Motor neuron (in vitro differentiated cells): Measurements from ENCODE around the gene ZNF488. TPM values are rescaled to one million over a fixed set of nuclear protein-coding genes. Genes with fewer than 3 reads are reported as not detected.
A peak's percentile ranks its signal among the peaks of the same experiment; 100 is the strongest.
"Not testable (repeated sequence)": the region's sequence is repeated elsewhere in the genome, so short reads cannot be mapped to it uniquely, and the experiment has no call there.

ENCODE experiments used
- ATAC-seq, 8 experiments: fragments of 200-7000 bp; cut with Tn5 transposase; replicated peaks in 6 of 8; 2 replicates each; pipeline ENCODE4 v1.8.0; 2021; ENCODE audit warnings: mild to moderate bottlenecking in 8 of 8, moderate library complexity in 8 of 8
- H3K27ac ChIP-seq, 2 donors: fragments of 250-450 bp; sonication (Bioruptor Pico); 2 replicates each; pipeline ENCODE4 v1.9.0; 2021; ENCODE audit warnings: antibody characterized with exemption in 2 of 2, mild to moderate bottlenecking in 2 of 2, moderate library complexity in 1 of 2
- H3K4me1 ChIP-seq, 2 donors: fragments of 250-450 bp; sonication (Bioruptor Pico); replicated peaks in 1 of 2; 2 replicates each; pipeline ENCODE4 v1.6.1; 2021; ENCODE audit warnings: antibody characterized with exemption in 2 of 2, mild to moderate bottlenecking in 2 of 2, moderate library complexity in 1 of 2
- H3K4me3 ChIP-seq, 5 donors: fragments of 250-450 bp; sonication (Bioruptor Pico); 2 replicates each; pipeline ENCODE4 v1.9.0; 2021; ENCODE audit warnings: antibody characterized with exemption in 5 of 5, mild to moderate bottlenecking in 5 of 5, moderate library complexity in 4 of 5
- WGBS, 10 experiments: fragments of 450-650 bp; shearing (Covaris generic); methylation state at CpG; one replicate each; pipeline ENCODE4 v1.0.0; 2022; 5-methylcytosine and 5-hydroxymethylcytosine counted together
- in situ Hi-C, 9 experiments: fragments of 400-800 bp; cut with MboI; loops; one replicate each; pipeline ENCODE4 v1.15.0; 2021; ENCODE audit warnings: low sequenced_read_pairs in 9 of 9, low pct_unique_long_range_greater_than_20kb in 2 of 9; ENCODE audit not compliant: unreplicated experiment in 9 of 9
- total RNA-seq, 8 experiments: library from RNA; unstranded; fragments of 300-600 nt; gene quantifications; 2 replicates each; pipeline versions ENCODE4 v1.2.3 to v1.2.4, GENCODE V29; 2022

The ZNF488 gene
- total RNA-seq, 8 experiments from 2014 or later = 0.23 to 0.62 (median 0.50) TPM; not detected in 1

DNA sequence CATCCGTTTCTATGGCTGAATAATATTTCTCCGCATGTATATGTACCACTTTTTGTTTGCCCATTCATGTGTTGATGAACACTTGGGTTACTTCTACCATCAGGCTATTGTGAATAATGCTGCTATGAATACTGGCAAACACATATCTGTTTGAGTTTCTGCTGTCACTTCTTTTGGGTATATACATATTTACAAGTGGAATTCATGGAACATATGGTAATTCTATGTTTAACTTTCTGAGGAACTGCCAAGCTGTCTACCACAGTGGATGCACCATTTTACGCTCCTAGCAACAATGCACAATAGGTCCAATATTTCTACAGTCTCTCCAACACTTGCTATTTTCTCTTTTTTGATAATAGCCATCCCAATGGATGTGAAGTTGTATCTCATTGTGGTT lies 5.5 kb upstream of the ZNF488 start:
- 51 to 100% (median 84%) methylated on average over 1 to 3 of the region's 3 CpGs for WGBS, 10 experiments

DNA sequence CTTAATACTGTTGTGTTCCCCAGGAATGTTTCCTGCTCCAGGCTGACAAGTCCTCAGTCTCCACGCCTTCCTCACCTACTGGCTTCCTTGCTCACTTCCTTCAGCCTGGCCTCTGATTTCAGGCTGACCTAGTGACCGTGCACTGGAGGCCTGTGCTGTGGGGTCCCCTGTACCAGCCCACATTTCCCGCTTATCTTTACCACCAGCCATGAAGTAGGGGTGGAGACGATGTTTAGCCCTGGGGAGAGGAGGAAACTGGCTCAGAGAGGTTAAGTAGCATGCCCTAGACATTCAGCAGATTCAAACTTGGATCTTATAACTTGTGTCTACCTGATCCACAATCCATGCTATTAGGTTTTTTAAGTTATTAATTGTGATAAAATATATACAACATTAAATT lies 4.8 kb upstream of the ZNF488 start:
- WGBS, 10 experiments = 33 to 100% (median 72%) methylated on average over 1 to 4 of the region's 4 CpGs; no CpG with 5 or more reads in 4 of the 10 experiments
- no peak overlapping the region for H3K27ac ChIP-seq
- H3K4me3 ChIP-seq = no peak overlapping the region
- no peak for ATAC-seq
- in situ Hi-C loops = loop anchor here in 4 of 9 experiments (10.0 to 25.0 kb wide), 2 partner anchors 1102 to 1104 kb away; partner anchors contain the start of gene ANTXRL (in 4 of the 4)
- H3K4me1 ChIP-seq = peaks cover 0 to 4% of the 10 kb centered on the region in 2 donors

More for the DNA sequence above, 5.5 kb upstream of the ZNF488 start:
- no peak overlapping the region for H3K27ac ChIP-seq
- H3K4me3 ChIP-seq = no peak overlapping the region
- in situ Hi-C loops = loop anchor here in 4 of 9 experiments (10.0 to 25.0 kb wide), 2 partner anchors 1102 to 1105 kb away; partner anchors contain the start of gene ANTXRL (in 4 of the 4)
- peak in 1 of 8 experiments; percentile 92 for ATAC-seq
- peaks cover 0 to 4% of the 10 kb centered on the region in 2 donors for H3K4me1 ChIP-seq

- WGBS, 10 experiments = 83 to 93% methylated on average over 1 to 2 of the region's 2 CpGs; no CpG with 5 or more reads in 8 of the 10 experiments
- in situ Hi-C loops = loop anchor here in 4 of 9 experiments (10.0 to 25.0 kb wide), 2 partner anchors 1099 to 1101 kb away; partner anchors contain the start of gene ANTXRL (in 4 of the 4)
- not testable (repeated sequence) for ATAC-seq, H3K4me3 ChIP-seq, H3K4me1 ChIP-seq, H3K27ac ChIP-seq
Observed at GRCh38 chr10:47386104-47386503, 2.0 kb upstream of the ZNF488 start.

- 0 to 30% (median 5%) methylated on average over 3 to 9 of the region's 9 CpGs; no CpG with 5 or more reads in 1 of the 10 experiments for WGBS, 10 experiments
- in situ Hi-C loops = loop anchor here in 5 of 9 experiments (5.0 to 25.0 kb wide), 3 partner anchors 1096 to 1101 kb away; partner anchors contain the start of gene ANTXRL (in 4 of the 5)
- peak overlapping the region; percentile 53 to 84 (median 76) for H3K4me3 ChIP-seq
- peaks cover 0 to 4% of the 10 kb centered on the region in 2 donors for H3K4me1 ChIP-seq
- H3K27ac ChIP-seq = no peak overlapping the region
- ATAC-seq = no peak
Observed at GRCh38 chr10:47383261-47384147, 589 bp downstream of the ZNF488 start.

- no peak overlapping the region for H3K4me3 ChIP-seq
- 30 to 100% (median 61%) methylated on average over 1 to 6 of the region's 9 CpGs for WGBS, 10 experiments
- peaks cover 6 to 10% of the 10 kb centered on the region in 2 donors for H3K4me1 ChIP-seq
- in situ Hi-C loops = loop anchor here in 5 of 9 experiments (5.0 to 25.0 kb wide), 3 partner anchors 1094 to 1099 kb away; partner anchors contain the start of gene ANTXRL (in 4 of the 5)
- H3K27ac ChIP-seq = no peak overlapping the region
- no peak for ATAC-seq
Observed at GRCh38 chr10:47381427-47382379, 2.4 kb downstream of the ZNF488 start.

DNA sequence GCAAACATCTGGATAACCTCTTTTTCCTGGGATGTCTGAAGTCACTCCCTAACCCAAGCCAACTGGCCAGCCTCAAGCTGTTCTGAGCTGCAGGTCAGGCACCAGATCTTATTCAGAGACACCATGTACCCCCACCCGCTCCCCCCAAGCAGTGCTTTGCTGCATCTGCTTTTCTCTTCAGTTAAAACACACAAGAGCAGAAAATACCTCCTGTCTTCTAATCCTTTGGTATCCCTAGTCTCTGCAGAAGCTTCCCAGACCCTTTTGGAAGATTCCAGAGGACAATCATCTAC lies 3.0 kb downstream of the ZNF488 start:
- peaks cover 7 to 12% of the 10 kb centered on the region in 2 donors for H3K4me1 ChIP-seq
- H3K4me3 ChIP-seq = no peak overlapping the region
- whole genome bisulfite sequencing, 10 experiments = 33 to 86% (median 50%) methylated on average over 1 of the region's 1 CpG; no CpG with 5 or more reads in 5 of the 10 experiments
- in situ Hi-C loops = loop anchor here in 5 of 9 experiments (5.0 to 25.0 kb wide), 3 partner anchors 1094 to 1099 kb away; partner anchors contain the start of gene ANTXRL (in 4 of the 5)
- ATAC-seq = no peak
- no peak overlapping the region for H3K27ac ChIP-seq

DNA sequence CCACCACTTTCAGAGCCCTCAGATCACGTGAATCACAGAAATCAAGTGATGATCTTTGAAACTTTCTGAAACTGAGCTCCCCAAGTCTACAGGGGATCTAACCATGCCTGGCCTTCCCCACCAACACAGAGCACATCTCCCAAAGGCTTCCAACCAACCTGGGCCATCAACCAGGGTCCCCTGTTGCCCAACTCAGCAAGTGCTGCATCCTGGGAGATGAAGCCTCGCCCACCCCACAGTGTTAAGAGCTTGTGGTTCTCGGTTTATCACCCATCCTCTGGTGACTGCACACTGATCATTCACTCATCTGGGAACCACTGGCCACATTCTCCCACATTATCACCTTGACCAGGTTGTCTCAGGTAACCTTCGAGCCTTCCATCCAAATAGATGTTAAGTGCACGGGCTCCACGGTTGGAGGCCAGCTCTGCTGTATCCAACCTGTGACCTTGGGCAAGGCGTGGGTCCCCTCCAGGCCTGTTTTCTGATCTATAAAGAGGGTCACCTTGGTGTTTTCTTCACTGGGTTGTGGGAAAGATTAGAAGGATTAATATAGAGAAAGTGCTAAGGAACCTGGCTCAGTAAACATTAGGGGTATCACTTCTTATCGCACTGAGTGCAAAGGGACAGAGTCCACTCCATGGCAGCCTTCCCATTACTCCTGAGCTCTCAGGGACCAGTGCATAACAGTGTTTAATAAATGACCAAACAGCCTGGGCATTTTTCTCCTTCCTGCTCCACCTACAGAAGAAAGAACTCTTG lies 3.6 kb downstream of the ZNF488 start:
- Histone ChIP-seq H3K27ac (no peak overlapping the region), H3K4me1 (peaks cover 7 to 12% of the 10 kb centered on the region in 2 donors), H3K4me3 (no peak overlapping the region)
- in situ Hi-C loops = loop anchor here in 5 of 9 experiments (5.0 to 25.0 kb wide), 3 partner anchors 1093 to 1098 kb away; partner anchors contain the start of gene ANTXRL (in 4 of the 5)
- WGBS, 10 experiments = 19 to 74% (median 50%) methylated on average over 1 to 8 of the region's 8 CpGs; no CpG with 5 or more reads in 1 of the 10 experiments
- ATAC-seq = no peak

GRCh38 chr10:47379901-47380300 lies 4.2 kb downstream of the ZNF488 start:
- in situ Hi-C loops = loop anchor here in 5 of 9 experiments (5.0 to 25.0 kb wide), 4 partner anchors 45 to 1098 kb away; partner anchors contain the start of gene ANTXRL (in 4 of the 5)

GRCh38 chr10:47379445-47379785 lies 4.7 kb downstream of the ZNF488 start:
- 40 to 92% (median 67%) methylated on average over 2 to 6 of the region's 7 CpGs; no CpG with 5 or more reads in 5 of the 10 experiments for WGBS, 10 experiments
- Histone ChIP-seq H3K4me1 (peaks cover 7 to 8% of the 10 kb centered on the region in 2 donors), H3K27ac (no peak overlapping the region), H3K4me3 (no peak overlapping the region)
- ATAC-seq = no peak
- in situ Hi-C loops = loop anchor here in 1 of 9 experiments (10.0 to 25.0 kb wide), 2 partner anchors 45 to 1092 kb away; partner anchors contain the start of gene ANTXRL

More at GRCh38 chr10:47379901-47380300, 4.2 kb downstream of the ZNF488 start:
- Histone ChIP-seq H3K27ac (no peak overlapping the region), H3K4me3 (no peak overlapping the region), H3K4me1 (peaks cover 7 to 9% of the 10 kb centered on the region in 2 donors)
- 38 to 100% (median 66%) methylated on average over 1 to 10 of the region's 11 CpGs for WGBS, 10 experiments
- no peak for ATAC-seq

- Histone ChIP-seq H3K27ac (no peak overlapping the region), H3K4me3 (no peak overlapping the region), H3K4me1 (peaks cover 7 to 8% of the 10 kb centered on the region in 2 donors)
- WGBS, 10 experiments = 43 to 100% (median 75%) methylated on average over 1 to 13 of the region's 15 CpGs
- ATAC-seq = no peak
- in situ Hi-C loops = loop anchor here in 1 of 9 experiments (10.0 to 25.0 kb wide), 2 partner anchors 46 to 1092 kb away; partner anchors contain the start of gene ANTXRL
Observed at GRCh38 chr10:47378606-47379444, 5.3 kb downstream of the ZNF488 start.

DNA sequence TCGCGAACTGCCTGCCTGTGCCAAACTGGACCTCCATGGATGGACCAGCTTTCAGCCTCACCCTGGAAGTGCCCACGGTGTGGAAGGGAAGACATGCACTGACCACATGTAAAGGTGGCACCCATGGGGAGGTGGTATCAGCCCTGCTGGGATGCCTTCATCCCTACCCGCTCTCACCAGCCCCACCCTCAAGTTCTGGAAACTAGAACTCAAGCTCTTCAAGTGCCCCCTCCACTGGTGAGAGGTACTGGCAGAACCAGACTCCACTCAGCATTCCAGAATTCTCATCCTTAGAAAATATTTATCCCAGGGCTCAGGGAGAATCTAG lies 5.9 kb downstream of the ZNF488 start:
- no peak overlapping the region for H3K4me3 ChIP-seq
- no peak overlapping the region for H3K27ac ChIP-seq
- H3K4me1 ChIP-seq = peaks cover 7 to 8% of the 10 kb centered on the region in 2 donors
- no peak for ATAC-seq
- in situ Hi-C loops = loop anchor here in 1 of 9 experiments (10.0 to 25.0 kb wide), 2 partner anchors 47 to 1091 kb away; partner anchors contain the start of gene ANTXRL
- 83% methylated on average over 1 of the region's 4 CpGs; no CpG with 5 or more reads in 9 of the 10 experiments for WGBS, 10 experiments
